PC-9 (cell line): ENCODE data around the gene TMEM176A. TPM values are rescaled to one million over a fixed set of nuclear protein-coding genes. Genes with fewer than 3 reads are reported as not detected.

ENCODE experiments used
- BruUV-seq: library from RNA; stranded (reverse); fragments of 400-500 nt; replicated peaks from 2 replicates; lab custom pipeline; 2021; lab: Mats Ljungman, UMichigan
- CTCF ChIA-PET: fragments of 300-600 bp; sonication (Branson Sonifier 250); formaldehyde crosslinking; loops from one replicate; lab custom pipeline; 2022; ENCODE audit warnings: antibody characterized with exemption; lab: Charles Lee
- POLR2A ChIA-PET: fragments of 300-600 bp; sonication (Branson Sonifier 250); formaldehyde crosslinking; loops from one replicate; lab custom pipeline; 2022; ENCODE audit warnings: antibody characterized with exemption; ENCODE audit not compliant: unreplicated experiment; lab: Charles Lee
- DNase-seq, 2 experiments: peaks; one replicate each; pipeline versions ENCODE4 v3.0.0 to v3.0.0-alpha.2; 2015 to 2022; ENCODE audit warnings: mixed read lengths in 1 of 2
- H2AFZ ChIP-seq: fragments of 200-600 bp; sonication (generic); 2 replicates; pipeline ENCODE4 v1.8.1; 2017; ENCODE audit warnings: antibody characterized with exemption
- H3F3A ChIP-seq: fragments of 200-600 bp; sonication (generic); 2 replicates; pipeline ENCODE4 v1.8.1; 2017; ENCODE audit warnings: antibody characterized with exemption, mild to moderate bottlenecking, low read depth; ENCODE audit not compliant: insufficient read depth
- H3K27ac ChIP-seq: fragments of 200-600 bp; sonication (generic); 2 replicates; pipeline ENCODE4 v1.6.1; 2016; ENCODE audit warnings: mixed run types
- H3K27me3 ChIP-seq: fragments of 200-600 bp; sonication (generic); 2 replicates; pipeline ENCODE4 v1.6.1; 2016; ENCODE audit warnings: low read depth, mixed run types; ENCODE audit not compliant: insufficient read depth
- H3K36me3 ChIP-seq: fragments of 200-600 bp; sonication (generic); 2 replicates; pipeline ENCODE4 v1.6.1; 2016; ENCODE audit warnings: low read depth, mixed run types
- H3K4me1 ChIP-seq: fragments of 200-600 bp; sonication (generic); replicated peaks from 2 replicates; pipeline ENCODE4 v1.6.1; 2016; ENCODE audit warnings: mixed run types; ENCODE audit not compliant: insufficient read depth
- H3K4me2 ChIP-seq: fragments of 200-600 bp; sonication (generic); 2 replicates; pipeline ENCODE4 v1.6.1; 2017; ENCODE audit warnings: mixed run types
- H3K4me3 ChIP-seq: fragments of 200-600 bp; sonication (generic); 2 replicates; pipeline ENCODE4 v1.6.1; 2016; ENCODE audit warnings: mixed run types
- H3K79me2 ChIP-seq: fragments of 200-600 bp; sonication (generic); 2 replicates; pipeline ENCODE4 v1.6.1; 2017; ENCODE audit warnings: low read depth, mixed run types
- H3K9me2 ChIP-seq: fragments of 200-600 bp; sonication (generic); 2 replicates; pipeline ENCODE4 v1.8.1; 2017; ENCODE audit warnings: mild to moderate bottlenecking; ENCODE audit not compliant: insufficient read depth
- H3K9me3 ChIP-seq: fragments of 200-600 bp; sonication (generic); 2 replicates; pipeline ENCODE4 v1.8.1; 2016; ENCODE audit warnings: low read depth; ENCODE audit not compliant: insufficient read depth
- H4K20me1 ChIP-seq: fragments of 200-600 bp; sonication (generic); 2 replicates; pipeline ENCODE4 v1.8.1; 2017; ENCODE audit not compliant: insufficient read depth
- CTCF ChIP-seq: fragments of 200-600 bp; sonication (generic); conservative IDR thresholded peaks from 2 replicates; pipeline ENCODE4 v1.6.1; 2017; ENCODE audit warnings: mixed run types, antibody characterized with exemption, mild to moderate bottlenecking, moderate library complexity
- EZH2 ChIP-seq: fragments of 200-600 bp; sonication (generic); IDR thresholded peaks from 2 replicates; pipeline ENCODE4 v1.8.0; 2017; ENCODE audit warnings: antibody characterized with exemption, low read depth
- intact Hi-C: fragments of 100-400 bp; cut with micrococcal nuclease; formaldehyde crosslinking; loops from one replicate; pipeline ENCODE4 v1.10.0; 2022; ENCODE audit not compliant: unreplicated experiment
- total RNA-seq: library from RNA; stranded (reverse); gene quantifications from 2 replicates; pipeline ENCODE4 v1.2.3, GENCODE V29; 2021

The TMEM176A gene
- total RNA-seq, 1 experiment from 2014 or later: not detected

DNA sequence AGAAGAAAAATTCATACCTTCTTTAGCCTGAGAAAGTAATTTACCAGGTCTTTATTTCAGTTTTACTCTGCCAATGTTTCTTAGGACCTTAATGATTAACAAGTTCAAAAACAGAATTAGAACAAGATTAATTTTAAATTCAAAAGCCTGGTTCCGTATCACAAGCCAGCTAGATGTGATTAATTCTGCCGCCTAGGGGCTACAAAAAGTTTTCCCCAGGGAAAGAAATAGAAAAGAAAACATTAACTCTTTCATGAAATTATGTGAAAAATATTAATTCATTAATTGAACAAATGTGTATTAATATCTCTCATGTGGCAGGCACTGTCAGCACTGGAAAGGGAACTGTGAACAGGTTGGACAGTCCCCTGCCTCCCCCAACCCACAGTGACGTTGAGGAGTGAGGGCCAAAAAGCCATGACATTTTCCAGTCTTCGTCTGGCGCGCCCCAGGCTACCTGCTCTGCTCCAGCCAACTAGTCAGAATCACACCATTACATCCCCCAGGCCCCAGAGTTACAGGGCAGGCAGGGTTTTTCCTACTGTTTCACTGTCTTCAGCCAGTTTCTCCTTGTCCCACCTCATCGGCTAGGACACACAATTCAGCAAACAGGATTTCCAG, 20.1 kb downstream of the TMEM176A start:
- Histone ChIP-seq H3K9me2 (no peaks in the 10 kb centered on the region), H3F3A (no peaks in the 10 kb centered on the region), H3K4me3 (no peak overlapping the region), H3K79me2 (no peaks in the 10 kb centered on the region), H3K4me1 (no peaks in the 10 kb centered on the region), H3K27ac (no peak overlapping the region), H3K9me3 (no peaks in the 10 kb centered on the region), H2AFZ (no peak overlapping the region), H4K20me1 (no peaks in the 10 kb centered on the region), H3K27me3 (peaks cover 63% of the 10 kb centered on the region), H3K4me2 (no peak overlapping the region), H3K36me3 (no peaks in the 10 kb centered on the region)
- ChIA-PET CTCF (no interaction called here), POLR2A (no interaction called here)
- TF ChIP-seq CTCF (no peak), EZH2 (no peak)
- no peak for DNase-seq
- intact Hi-C loops: no loop called here
- BruUV-seq: no TSS peak

DNA sequence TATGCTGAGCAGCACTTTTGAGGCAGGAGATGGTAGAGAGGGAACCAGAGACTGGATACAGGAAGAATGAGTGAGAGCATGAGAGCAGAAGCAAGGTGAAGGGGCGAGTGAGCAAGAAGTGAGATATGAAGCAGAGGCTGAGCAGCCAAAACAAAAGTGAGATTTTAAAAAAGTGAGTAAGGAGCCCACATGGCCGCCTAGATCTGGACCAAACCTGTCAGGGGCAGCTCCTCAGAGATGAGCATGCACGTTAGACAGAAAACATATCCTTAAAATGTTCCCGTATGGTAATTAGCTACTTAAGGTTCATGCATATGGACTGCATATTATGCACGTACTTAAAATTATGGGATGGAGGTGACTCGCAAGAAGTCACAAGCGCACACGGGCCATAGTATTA, 22.5 kb downstream of the TMEM176A start:
- H3K79me2 ChIP-seq: no peaks in the 10 kb centered on the region
- POLR2A ChIA-PET: no interaction called here
- H3K27me3 ChIP-seq: peaks cover 70% of the 10 kb centered on the region
- no peaks in the 10 kb centered on the region for H3F3A ChIP-seq
- intact Hi-C loops: no loop called here
- no peaks in the 10 kb centered on the region for H4K20me1 ChIP-seq
- H3K4me1 ChIP-seq: no peaks in the 10 kb centered on the region
- H3K9me3 ChIP-seq: no peaks in the 10 kb centered on the region
- no peak overlapping the region for H2AFZ ChIP-seq
- no peak overlapping the region for H3K4me2 ChIP-seq
- no TSS peak for BruUV-seq
- TF ChIP-seq CTCF (no peak), EZH2 (no peak)
- H3K9me2 ChIP-seq: no peaks in the 10 kb centered on the region
- CTCF ChIA-PET: no interaction called here
- DNase-seq: no peak
- H3K27ac ChIP-seq: no peak overlapping the region
- H3K4me3 ChIP-seq: no peak overlapping the region
- H3K36me3 ChIP-seq: no peaks in the 10 kb centered on the region

DNA sequence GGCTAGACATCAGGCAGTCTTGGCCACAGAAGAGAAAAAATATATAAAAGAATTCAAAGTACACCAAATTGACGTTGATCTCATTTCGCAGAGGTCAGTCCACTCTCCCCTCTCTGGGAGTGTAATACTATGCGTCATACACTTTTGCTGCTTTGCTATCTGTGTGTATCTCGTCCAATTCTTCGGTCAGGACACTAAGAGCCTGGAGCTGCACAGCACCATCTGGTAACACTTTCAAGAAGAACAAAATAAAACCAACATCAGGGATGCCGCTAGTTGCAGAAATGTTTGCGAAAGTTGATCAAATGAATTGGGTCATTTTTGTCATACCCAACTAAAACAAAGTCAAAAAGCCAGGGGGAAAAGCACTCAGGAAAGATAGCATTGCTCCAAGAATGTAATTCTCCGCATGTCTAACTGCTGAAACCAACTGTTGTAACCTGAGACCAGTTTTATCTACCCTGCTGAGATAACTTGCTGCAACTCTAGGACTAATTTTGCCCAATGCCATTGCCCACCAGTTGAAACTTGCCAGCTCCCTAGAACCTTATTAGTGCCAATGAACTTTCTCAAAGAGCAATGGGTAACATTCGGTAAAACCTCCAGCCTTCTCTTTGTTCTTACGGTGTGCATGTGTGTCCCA, 23.0 kb downstream of the TMEM176A start:
- no peaks in the 10 kb centered on the region for H3F3A ChIP-seq
- ChIA-PET CTCF (no interaction called here), POLR2A (no interaction called here)
- no peaks in the 10 kb centered on the region for H3K36me3 ChIP-seq
- peaks cover 65% of the 10 kb centered on the region for H3K27me3 ChIP-seq
- H4K20me1 ChIP-seq: no peaks in the 10 kb centered on the region
- no peak for DNase-seq
- no peaks in the 10 kb centered on the region for H3K9me2 ChIP-seq
- H3K4me2 ChIP-seq: no peak overlapping the region
- BruUV-seq: no TSS peak
- no peak overlapping the region for H3K27ac ChIP-seq
- H3K4me1 ChIP-seq: no peaks in the 10 kb centered on the region
- H3K4me3 ChIP-seq: no peak overlapping the region
- no peak overlapping the region for H2AFZ ChIP-seq
- intact Hi-C loops: no loop called here
- TF ChIP-seq CTCF (no peak), EZH2 (no peak)
- no peaks in the 10 kb centered on the region for H3K9me3 ChIP-seq
- no peaks in the 10 kb centered on the region for H3K79me2 ChIP-seq
